GM08714 (cell line): Measurements from ENCODE around the gene ATG9A.

ENCODE experiments used
- H3K4me3 ChIP-seq: fragments of 200-500 bp; sonication (Bioruptor generic); 2 replicates; pipeline ENCODE4 v1.5.1; 2014; ENCODE audit warnings: mild to moderate bottlenecking, low read length, inconsistent platforms
- ZNF274 ChIP-seq: IDR thresholded peaks from 2 replicates; pipeline ENCODE4 v1.6.1; 2012; ENCODE audit warnings: mild to moderate bottlenecking, low read depth, low read length

Gene ATG9A

GRCh38 chr2:219218732-219219701 is 10.4 kb downstream of the ATG9A start, which contains the start of gene ABCB6:
TSS of gene ABCB6 (minus strand) at chr2:219218958. CDS start at chr2:219218673, 285 bp downstream.
- H3K4me3 ChIP-seq, result peak within 1 kb of the TSS; percentile 68; the same call in 1 of the 2 replicates
- no peak for TF ChIP-seq ZNF274

- peak overlapping the region; percentile 68; the same call in 1 of the 2 replicates for H3K4me3 ChIP-seq
These were observed 11.2 kb downstream of the ATG9A start for GRCh38 chr2:219218217-219218731.

GRCh38 chr2:219216535-219216915 is 12.9 kb downstream of the ATG9A start:
- no peak overlapping the region for H3K4me3 ChIP-seq
- TF ChIP-seq ZNF274, result no peak

More at GRCh38 chr2:219218217-219218731, 11.2 kb downstream of the ATG9A start:
- no peak for TF ChIP-seq ZNF274

- H3K4me3 ChIP-seq, result no peak overlapping the region
- TF ChIP-seq ZNF274, result no peak
These were observed 13.4 kb downstream of the ATG9A start for GRCh38 chr2:219215871-219216534.

- no peak for TF ChIP-seq ZNF274
- no peak overlapping the region for H3K4me3 ChIP-seq
These were observed 14.7 kb downstream of the ATG9A start for GRCh38 chr2:219214786-219215185.

GRCh38 chr2:219214141-219214540 is 15.3 kb downstream of the ATG9A start:
- TF ChIP-seq ZNF274, result no peak
- H3K4me3 ChIP-seq, result no peak overlapping the region

- no peak for TF ChIP-seq ZNF274
- no peak overlapping the region for H3K4me3 ChIP-seq
These were observed 15.9 kb downstream of the ATG9A start for GRCh38 chr2:219213486-219214071.

GRCh38 chr2:219213026-219213415 is 16.4 kb downstream of the ATG9A start:
- no peak overlapping the region for H3K4me3 ChIP-seq
- no peak for TF ChIP-seq ZNF274

GRCh38 chr2:219210886-219211362 is 18.5 kb downstream of the ATG9A start:
- TF ChIP-seq ZNF274, result no peak
- H3K4me3 ChIP-seq, result no peak overlapping the region

- no peak overlapping the region for H3K4me3 ChIP-seq
- no peak for TF ChIP-seq ZNF274
These were observed 19.1 kb downstream of the ATG9A start for GRCh38 chr2:219210196-219210885.

GRCh38 chr2:219209236-219210195 is 19.9 kb downstream of the ATG9A start:
- no peak for TF ChIP-seq ZNF274
- no peak overlapping the region for H3K4me3 ChIP-seq
